K562 (cell line): ENCODE measurements around the gene TSPAN1. TPM values are rescaled to one million over a fixed set of nuclear protein-coding genes. Genes with fewer than 3 reads are reported as not detected.

Experiments used
- FOS ChIP-seq: IDR thresholded peaks from 3 replicates; pipeline ENCODE4 v1.6.1; 2011; ENCODE audit not compliant: insufficient read length; ENCODE audit errors: extremely low read depth
- HDAC8 ChIP-seq: fragments of 450-650 bp; IDR thresholded peaks from 2 replicates; pipeline ENCODE4 v1.6.1; 2016; ENCODE audit warnings: mild to moderate bottlenecking, missing genetic modification characterization, moderate library complexity, missing compliant biosample characterization
- HMG20A ChIP-seq: fragments of 450-650 bp; formaldehyde crosslinking; conservative IDR thresholded peaks from 2 replicates; pipeline ENCODE4 v1.4.0; 2020; ENCODE audit warnings: mild to moderate bottlenecking, mixed read lengths
- NFIX ChIP-seq: fragments of 250-450 bp; sonication (Bioruptor Pico); IDR thresholded peaks from 2 replicates; pipeline ENCODE4 v1.4.0; 2020; ENCODE audit warnings: low read depth, mild to moderate bottlenecking, moderate library complexity
- RBM15 ChIP-seq: fragments of 200-400 bp; formaldehyde crosslinking; IDR thresholded peaks from 2 replicates; pipeline ENCODE4 v1.6.1; 2018; ENCODE audit warnings: mild to moderate bottlenecking, low read length, moderate library complexity; ENCODE audit not compliant: insufficient read depth
- SIN3A ChIP-seq, 2 experiments: fragments of 150-350 bp in 1 of 2; IDR thresholded peaks; 2 replicates each; pipeline ENCODE4 v1.6.1; 2011 to 2016; ENCODE audit warnings: borderline replicate concordance in 2 of 2, low read depth in 2 of 2, low read length in 2 of 2, mild to moderate bottlenecking in 2 of 2, moderate library complexity in 2 of 2; ENCODE audit not compliant: control insufficient read depth in 1 of 2
- SMC3 ChIP-seq: conservative IDR thresholded peaks from 2 replicates; pipeline ENCODE4 v1.6.1; 2011; ENCODE audit warnings: low read depth, low read length, improper control_type of control experiment; ENCODE audit not compliant: insufficient read depth
- TAL1 ChIP-seq: fragments of 450-650 bp; IDR thresholded peaks from 2 replicates; pipeline ENCODE4 v1.6.1; 2016; ENCODE audit warnings: mild to moderate bottlenecking
- TCF3 ChIP-seq: sonication (generic); formaldehyde crosslinking; IDR thresholded peaks from 2 replicates; pipeline ENCODE4 v1.4.0; 2020; ENCODE audit warnings: mild to moderate bottlenecking, missing genetic modification reagents
- ZNF143 ChIP-seq: sonication (generic); formaldehyde crosslinking; IDR thresholded peaks from 2 replicates; pipeline ENCODE4 v1.9.0; 2022; ENCODE audit warnings: mild to moderate bottlenecking, missing genetic modification reagents
- polyA plus RNA-seq, 8 experiments: library from polyadenylated mRNA; depleted of rRNA in 4 of 8; stranded (reverse) in 5 of 8; unstranded in 3 of 8; fragments of >200 nt; fragmentation: Nextera tagmentation in 2 of 8; fragmentation: Illumina TruSeq in 1 of 8; extraction: Ambion mirVana in 2 of 8; extraction: Trizol in 1 of 8; gene quantifications; 2 replicates each; pipeline versions ENCODE4 v1.2.1 to v1.2.3, GENCODE V29; 2011 to 2014; ENCODE audit warnings: inconsistent platforms in 1 of 8, missing spikeins in 1 of 8
- total RNA-seq, 7 experiments: library from RNA; depleted of rRNA in 6 of 7; stranded (reverse); fragments of >200 nt in 6 of 7; fragmentation: Illumina TruSeq in 2 of 7; extraction: Trizol in 2 of 7; gene quantifications; 2 replicates each; pipeline versions ENCODE4 v1.2.1 to v1.2.3, GENCODE V29; 2011 to 2021; ENCODE audit warnings: low replicate concordance in 1 of 7
- TF ChIP-seq, protein P1 (sequence below): fragments of 450-650 bp; IDR thresholded peaks from one replicate; pipeline ENCODE4 v1.6.1; 2018; ENCODE audit warnings: mild to moderate bottlenecking, moderate library complexity; ENCODE audit not compliant: partially characterized antibody
- TF ChIP-seq, protein P2 (sequence below), 2 experiments: fragments of 450-650 bp in 1 of 2; sonication (generic) in 1 of 2; formaldehyde crosslinking; conservative IDR thresholded peaks; 2 replicates each; pipeline versions ENCODE4 v1.4.0 to v1.8.1; 2020 to 2022; ENCODE audit warnings: mild to moderate bottlenecking in 1 of 2, missing genetic modification reagents in 1 of 2
- TF ChIP-seq, protein P3 (sequence below), 2 experiments: fragments of 450-650 bp; IDR thresholded peaks; 2 replicates each; pipeline ENCODE4 v1.6.1; 2016; ENCODE audit warnings: mild to moderate bottlenecking in 2 of 2, borderline replicate concordance in 1 of 2, low read depth in 1 of 2, moderate library complexity in 1 of 2
- TF ChIP-seq, protein P4 (sequence below): sonication (generic); formaldehyde crosslinking; IDR thresholded peaks from 2 replicates; pipeline ENCODE4 v1.8.0; 2022; ENCODE audit warnings: missing genetic modification reagents, mild to moderate bottlenecking, moderate library complexity, borderline replicate concordance

TSPAN1 gene
- total and polyA plus RNA-seq, 9 of the 15 experiments (the other 6 are each of a cell fraction or from before 2014, with no cell fraction given): 0.58 TPM; not detected in 8

DNA sequence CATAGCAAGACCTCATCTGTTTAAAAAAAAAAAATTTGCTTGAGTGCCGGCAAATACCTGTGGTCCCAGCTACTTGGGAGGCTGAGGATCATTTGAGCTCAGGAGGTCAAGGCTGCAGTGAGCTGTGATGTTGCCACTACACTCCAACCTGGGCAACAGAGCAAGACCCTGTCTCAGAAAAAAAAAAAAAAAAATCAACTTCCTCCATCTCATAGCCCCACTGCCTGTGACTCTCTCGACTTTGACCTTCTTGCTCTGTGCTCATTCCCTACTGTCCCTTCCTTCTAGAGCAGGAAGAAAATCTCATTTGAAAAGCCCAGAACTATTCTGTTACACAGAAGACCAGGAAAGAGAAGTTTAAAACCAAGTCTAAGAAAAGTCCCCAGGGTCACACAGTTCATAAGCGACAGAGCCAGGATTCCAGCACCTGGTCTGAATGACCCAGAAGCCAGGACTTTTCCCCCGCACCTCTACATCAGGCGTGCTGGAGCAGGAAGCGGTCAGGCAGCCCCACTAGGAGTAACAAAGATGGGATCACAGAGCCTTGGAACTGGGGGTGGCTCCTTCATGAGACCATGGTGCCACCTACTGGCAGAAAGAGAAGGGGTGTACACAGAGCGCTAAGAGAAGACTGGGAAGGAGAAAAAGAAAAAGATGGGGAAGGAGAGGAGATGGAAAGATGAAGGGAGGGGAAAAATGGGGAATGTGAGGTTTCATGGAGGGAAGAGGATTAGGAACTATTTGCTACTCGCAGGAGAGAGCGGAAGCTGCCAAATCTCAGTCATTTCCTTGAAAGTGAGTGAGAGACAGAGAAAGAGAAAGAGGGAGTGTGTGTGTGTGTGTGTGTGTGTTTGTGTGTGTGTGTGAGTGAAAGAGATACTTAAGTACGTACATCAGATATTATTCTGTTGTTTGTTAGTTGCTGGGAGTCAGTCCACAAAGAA, 4.5 kb downstream of the TSPAN1 start (continued):
- TF ChIP-seq HMG20A (CRISPR knock-in tag) (no peak), SMC3 (peak; percentile 99), SIN3A (IDR thresholded peaks at IDR 0.05; ENCODE audit: borderline replicate concordance in 2 of 2, control insufficient read depth in 1 of 2, low read depth in 2 of 2, low read length in 2 of 2) (0 out of 4 replicates have a peak, but pooled peaks of 1 of the 2 experiments have one; percentile 14), RBM15 (no peak), TAL1 (peak; percentile 28; the same call in 1 of the 2 replicates), TCF3 (no peak), HDAC8 (tag) (no peak), FOS (no peak), NFIX (CRISPR knock-in tag) (no peak), ZNF143 (CRISPR knock-in tag) (no peak)
- TF ChIP-seq, protein P1, sequence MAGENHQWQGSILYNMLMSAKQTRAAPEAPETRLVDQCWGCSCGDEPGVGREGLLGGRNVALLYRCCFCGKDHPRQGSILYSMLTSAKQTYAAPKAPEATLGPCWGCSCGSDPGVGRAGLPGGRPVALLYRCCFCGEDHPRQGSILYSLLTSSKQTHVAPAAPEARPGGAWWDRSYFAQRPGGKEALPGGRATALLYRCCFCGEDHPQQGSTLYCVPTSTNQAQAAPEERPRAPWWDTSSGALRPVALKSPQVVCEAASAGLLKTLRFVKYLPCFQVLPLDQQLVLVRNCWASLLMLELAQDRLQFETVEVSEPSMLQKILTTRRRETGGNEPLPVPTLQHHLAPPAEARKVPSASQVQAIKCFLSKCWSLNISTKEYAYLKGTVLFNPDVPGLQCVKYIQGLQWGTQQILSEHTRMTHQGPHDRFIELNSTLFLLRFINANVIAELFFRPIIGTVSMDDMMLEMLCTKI: no peak
- TF ChIP-seq, protein P2, sequence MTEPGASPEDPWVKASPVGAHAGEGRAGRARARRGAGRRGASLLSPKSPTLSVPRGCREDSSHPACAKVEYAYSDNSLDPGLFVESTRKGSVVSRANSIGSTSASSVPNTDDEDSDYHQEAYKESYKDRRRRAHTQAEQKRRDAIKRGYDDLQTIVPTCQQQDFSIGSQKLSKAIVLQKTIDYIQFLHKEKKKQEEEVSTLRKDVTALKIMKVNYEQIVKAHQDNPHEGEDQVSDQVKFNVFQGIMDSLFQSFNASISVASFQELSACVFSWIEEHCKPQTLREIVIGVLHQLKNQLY (CRISPR knock-in tag; conservative IDR thresholded peaks at IDR 0.05): no peak
- TF ChIP-seq, protein P3, sequence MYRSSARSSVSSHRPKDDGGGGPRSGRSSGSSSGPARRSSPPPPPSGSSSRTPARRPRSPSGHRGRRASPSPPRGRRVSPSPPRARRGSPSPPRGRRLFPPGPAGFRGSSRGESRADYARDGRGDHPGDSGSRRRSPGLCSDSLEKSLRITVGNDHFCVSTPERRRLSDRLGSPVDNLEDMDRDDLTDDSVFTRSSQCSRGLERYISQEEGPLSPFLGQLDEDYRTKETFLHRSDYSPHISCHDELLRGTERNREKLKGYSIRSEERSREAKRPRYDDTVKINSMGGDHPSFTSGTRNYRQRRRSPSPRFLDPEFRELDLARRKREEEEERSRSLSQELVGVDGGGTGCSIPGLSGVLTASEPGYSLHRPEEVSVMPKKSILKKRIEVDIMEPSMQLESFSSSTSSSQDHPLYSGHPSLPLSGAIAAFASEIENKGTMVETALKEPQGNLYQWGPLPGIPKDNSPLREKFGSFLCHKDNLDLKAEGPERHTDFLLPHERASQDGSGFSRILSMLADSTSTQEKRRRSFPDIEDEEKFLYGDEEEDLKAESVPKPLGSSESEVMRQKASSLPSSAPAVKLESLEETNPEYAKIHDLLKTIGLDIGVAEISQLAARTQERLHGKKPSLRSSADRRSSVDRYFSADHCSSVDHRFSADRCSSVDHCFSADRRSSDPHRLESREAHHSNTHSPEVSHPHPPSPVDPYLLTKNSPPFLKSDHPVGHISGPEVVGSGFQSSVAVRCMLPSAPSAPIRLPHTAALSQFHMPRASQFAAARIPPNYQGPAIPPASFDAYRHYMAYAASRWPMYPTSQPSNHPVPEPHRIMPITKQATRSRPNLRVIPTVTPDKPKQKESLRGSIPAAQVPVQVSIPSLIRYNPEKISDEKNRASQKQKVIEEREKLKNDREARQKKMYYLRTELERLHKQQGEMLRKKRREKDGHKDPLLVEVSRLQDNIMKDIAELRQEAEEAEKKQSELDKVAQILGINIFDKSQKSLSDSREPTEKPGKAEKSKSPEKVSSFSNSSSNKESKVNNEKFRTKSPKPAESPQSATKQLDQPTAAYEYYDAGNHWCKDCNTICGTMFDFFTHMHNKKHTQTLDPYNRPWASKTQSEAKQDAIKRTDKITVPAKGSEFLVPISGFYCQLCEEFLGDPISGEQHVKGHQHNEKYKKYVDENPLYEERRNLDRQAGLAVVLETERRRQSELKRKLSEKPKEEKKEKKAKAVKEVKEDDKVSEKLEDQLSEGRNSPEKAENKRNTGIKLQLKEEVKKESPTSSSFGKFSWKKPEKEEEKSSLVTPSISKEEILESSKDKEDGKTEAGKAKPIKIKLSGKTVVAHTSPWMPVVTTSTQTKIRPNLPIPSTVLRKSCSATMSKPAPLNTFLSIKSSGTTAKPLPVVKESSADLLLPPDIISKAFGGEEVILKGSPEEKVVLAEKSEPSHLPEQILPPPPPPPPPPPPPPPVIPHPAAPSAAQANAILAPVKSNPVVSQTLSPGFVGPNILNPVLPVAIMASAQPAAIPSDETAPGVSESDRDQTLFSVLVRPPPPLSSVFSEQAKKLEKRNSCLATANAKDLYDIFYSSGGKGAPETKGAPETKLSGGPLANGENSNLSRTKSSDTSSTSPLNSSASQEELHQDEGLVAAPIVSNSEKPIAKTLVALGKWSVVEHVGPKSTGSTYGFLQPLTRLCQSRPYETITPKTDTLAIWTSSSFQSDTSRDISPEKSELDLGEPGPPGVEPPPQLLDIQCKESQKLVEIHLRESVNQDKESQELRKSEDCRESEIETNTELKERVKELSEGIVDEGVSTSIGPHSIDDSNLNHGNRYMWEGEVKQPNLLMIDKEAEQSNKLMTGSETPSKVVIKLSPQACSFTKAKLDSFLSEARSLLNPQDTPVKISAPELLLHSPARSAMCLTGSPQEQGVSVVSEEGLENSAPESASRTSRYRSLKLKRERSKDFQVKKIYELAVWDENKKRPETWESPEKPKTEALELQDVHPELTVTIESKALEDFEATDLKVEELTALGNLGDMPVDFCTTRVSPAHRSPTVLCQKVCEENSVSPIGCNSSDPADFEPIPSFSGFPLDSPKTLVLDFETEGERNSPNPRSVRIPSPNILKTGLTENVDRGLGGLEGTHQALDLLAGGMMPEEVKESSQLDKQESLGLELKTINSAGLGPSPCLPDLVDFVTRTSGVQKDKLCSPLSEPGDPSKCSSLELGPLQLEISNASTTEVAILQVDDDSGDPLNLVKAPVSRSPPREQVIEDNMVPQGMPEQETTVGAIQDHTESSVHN (IDR thresholded peaks at IDR 0.05; ENCODE audit: borderline replicate concordance in 1 of 2, low read depth in 1 of 2): 0 out of 4 replicates have a peak, but pooled peaks of 1 of the 2 experiments have one; percentile 23
- TF ChIP-seq, protein P4, sequence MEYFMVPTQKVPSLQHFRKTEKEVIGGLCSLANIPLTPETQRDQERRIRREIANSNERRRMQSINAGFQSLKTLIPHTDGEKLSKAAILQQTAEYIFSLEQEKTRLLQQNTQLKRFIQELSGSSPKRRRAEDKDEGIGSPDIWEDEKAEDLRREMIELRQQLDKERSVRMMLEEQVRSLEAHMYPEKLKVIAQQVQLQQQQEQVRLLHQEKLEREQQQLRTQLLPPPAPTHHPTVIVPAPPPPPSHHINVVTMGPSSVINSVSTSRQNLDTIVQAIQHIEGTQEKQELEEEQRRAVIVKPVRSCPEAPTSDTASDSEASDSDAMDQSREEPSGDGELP: peak; percentile 26; the same call in 1 of the 2 replicates
